HCT116 (cell line): ENCODE data around the gene TLL2. TPM values are rescaled to one million over a fixed set of nuclear protein-coding genes. Genes with fewer than 3 reads are reported as not detected.

Experiments
- ATAC-seq: fragments of 200-7000 bp; cut with Tn5 transposase; 2 replicates; pipeline ENCODE4 v1.9.1; 2020; ENCODE audit warnings: mild to moderate bottlenecking, moderate library complexity
- BruUV-seq: library from RNA; stranded (reverse); fragments of 400-500 nt; replicated peaks from 2 replicates; lab custom pipeline; 2021; lab: Mats Ljungman, UMichigan
- CTCF ChIA-PET: fragments of 300-600 bp; sonication (Branson Sonifier 250); formaldehyde crosslinking; loops from one replicate; lab custom pipeline; 2021; ENCODE audit warnings: antibody characterized with exemption; lab: Charles Lee
- POLR2A ChIA-PET: fragments of 300-600, 350-600 bp; sonication (Branson Sonifier 250); formaldehyde crosslinking; loops from one replicate; lab custom pipeline; 2021; ENCODE audit warnings: antibody characterized with exemption; lab: Charles Lee
- RAD21 ChIA-PET, 2 experiments: fragments of 300-600 bp; sonication (Branson Sonifier 250); formaldehyde crosslinking; loops; one replicate each; lab custom pipeline; 2023; ENCODE audit warnings: low total read pairs in 2 of 2; ENCODE audit not compliant: uncharacterized antibody in 2 of 2, unreplicated experiment in 2 of 2, low non-redundant PET in 1 of 2; lab: Charles Lee
- DNase-seq: peaks from one replicate; pipeline ENCODE4 v3.0.0-alpha.2; 2010; ENCODE audit warnings: low read depth, low spot score
- H2AFZ ChIP-seq: fragments of 200-600 bp; shearing (Covaris generic), sonication (generic); 2 replicates; pipeline ENCODE4 v1.6.1; 2017; ENCODE audit warnings: low read depth, mixed run types, mixed read lengths, antibody characterized with exemption, low read length; ENCODE audit not compliant: poor library complexity, severe bottlenecking
- H3K27ac ChIP-seq: 2 replicates; pipeline ENCODE4 v1.5.1; 2012; ENCODE audit warnings: low read depth, low read length
- H3K27me3 ChIP-seq: fragments of 200-600 bp; sonication (generic); 2 replicates; pipeline ENCODE4 v1.6.1; 2016; ENCODE audit warnings: mixed run types, low read length, mixed read lengths; ENCODE audit not compliant: insufficient read depth
- H3K36me3 ChIP-seq, 2 experiments: fragments of 200-500 bp in 1 of 2; fragments of 200-600 bp in 1 of 2; sonication (Bioruptor generic) in 1 of 2; sonication (generic) in 1 of 2; 2 replicates each; pipeline versions ENCODE4 v1.5.1 to v1.6.1; 2014 to 2016; ENCODE audit warnings: low read length in 2 of 2, inconsistent platforms in 1 of 2, mixed read lengths in 1 of 2, mixed run types in 1 of 2; ENCODE audit not compliant: insufficient read depth in 2 of 2, control insufficient read depth in 1 of 2
- H3K4me1 ChIP-seq, 2 experiments: fragments of 200-600 bp in 1 of 2; sonication (generic) in 1 of 2; 2 replicates each; pipeline versions ENCODE4 v1.5.1 to v1.6.1; 2012 to 2017; ENCODE audit warnings: low read length in 2 of 2, inconsistent platforms in 1 of 2, mild to moderate bottlenecking in 1 of 2, mixed read lengths in 1 of 2, mixed run types in 1 of 2, moderate library complexity in 1 of 2; ENCODE audit not compliant: insufficient read depth in 2 of 2, control insufficient read depth in 1 of 2
- H3K4me2 ChIP-seq: fragments of 200-600 bp; sonication (generic); 2 replicates; pipeline ENCODE4 v1.6.1; 2017; ENCODE audit warnings: mixed run types, low read length, mixed read lengths
- H3K4me3 ChIP-seq, 2 experiments: fragments of 200-600 bp in 1 of 2; sonication (generic) in 1 of 2; replicated peaks in 1 of 2; 2 replicates each; pipeline ENCODE4 v1.5.1; 2011 to 2016; ENCODE audit warnings: low read length in 2 of 2, control low read depth in 1 of 2, low read depth in 1 of 2, mild to moderate bottlenecking in 1 of 2, mixed read lengths in 1 of 2, mixed run types in 1 of 2
- H3K79me2 ChIP-seq: fragments of 200-600 bp; sonication (generic); 2 replicates; pipeline ENCODE4 v1.6.1; 2017; ENCODE audit warnings: mild to moderate bottlenecking, mixed run types, low read length, moderate library complexity, mixed read lengths; ENCODE audit not compliant: insufficient read depth
- H3K9ac ChIP-seq: fragments of 200-600 bp; sonication (generic); 2 replicates; pipeline ENCODE4 v1.6.1; 2016; ENCODE audit warnings: low read length, mixed read lengths
- H3K9me2 ChIP-seq: fragments of 200-600 bp; sonication (generic), shearing (Covaris generic); 2 replicates; pipeline ENCODE4 v1.6.1; 2017; ENCODE audit warnings: mixed run types, mild to moderate bottlenecking, moderate library complexity; ENCODE audit not compliant: insufficient read depth
- H3K9me3 ChIP-seq, 2 experiments: fragments of 200-500 bp in 1 of 2; fragments of 200-600 bp in 1 of 2; sonication (Bioruptor generic) in 1 of 2; sonication (generic) in 1 of 2; 2 replicates each; pipeline ENCODE4 v1.6.1; 2014 to 2017; ENCODE audit warnings: low read length in 2 of 2, mixed read lengths in 2 of 2, inconsistent platforms in 1 of 2, low read depth in 1 of 2, mild to moderate bottlenecking in 1 of 2, mixed run types in 1 of 2, moderate library complexity in 1 of 2; ENCODE audit not compliant: control insufficient read depth in 1 of 2, insufficient read depth in 1 of 2
- H4K20me1 ChIP-seq: fragments of 200-600 bp; sonication (generic), shearing (Covaris generic); 2 replicates; pipeline ENCODE4 v1.6.1; 2017; ENCODE audit warnings: mixed run types, mild to moderate bottlenecking, moderate library complexity; ENCODE audit not compliant: insufficient read depth
- CBX3 ChIP-seq: IDR thresholded peaks from 2 replicates; pipeline ENCODE4 v1.6.1; 2012; ENCODE audit warnings: low read depth
- CEBPB ChIP-seq: IDR thresholded peaks from 2 replicates; pipeline ENCODE4 v1.6.1; 2012; ENCODE audit warnings: low read depth
- EZH2 ChIP-seq: fragments of 200-600 bp; sonication (generic); IDR thresholded peaks from 2 replicates; pipeline ENCODE4 v1.6.1; 2017; ENCODE audit warnings: antibody characterized with exemption, mixed run types
- EZH2phosphoT487 ChIP-seq: fragments of 200-600 bp; IDR thresholded peaks from 2 replicates; pipeline ENCODE4 v1.6.1; 2018; ENCODE audit warnings: antibody characterized with exemption, borderline replicate concordance
- JUND ChIP-seq: IDR thresholded peaks from 2 replicates; pipeline ENCODE4 v1.6.1; 2012
- POLR2A ChIP-seq: IDR thresholded peaks from 2 replicates; pipeline ENCODE4 v1.7.0; 2011; ENCODE audit warnings: borderline replicate concordance; ENCODE audit not compliant: insufficient read depth, insufficient read length; ENCODE audit errors: extremely low read depth
- POLR2AphosphoS5 ChIP-seq: IDR thresholded peaks from 2 replicates; pipeline ENCODE4 v1.6.1; 2011; ENCODE audit warnings: mild to moderate bottlenecking, low read depth, low read length, moderate library complexity
- RAD21 ChIP-seq: IDR thresholded peaks from 2 replicates; pipeline ENCODE4 v1.6.1; 2012; ENCODE audit warnings: low read depth, mild to moderate bottlenecking
- SIN3A ChIP-seq: IDR thresholded peaks from 2 replicates; pipeline ENCODE4 v1.6.1; 2012; ENCODE audit warnings: low read depth
- SP1 ChIP-seq: IDR thresholded peaks from 2 replicates; pipeline ENCODE4 v1.6.1; 2012; ENCODE audit warnings: low read depth
- SRF ChIP-seq: IDR thresholded peaks from 2 replicates; pipeline ENCODE4 v1.6.1; 2012; ENCODE audit warnings: low read depth
- TCF7L2 ChIP-seq: IDR thresholded peaks from 2 replicates; pipeline ENCODE4 v1.7.0; 2011; ENCODE audit warnings: borderline replicate concordance, inconsistent platforms; ENCODE audit not compliant: insufficient read depth, insufficient read length; ENCODE audit errors: extremely low read depth
- YY1 ChIP-seq: IDR thresholded peaks from 2 replicates; pipeline ENCODE4 v1.6.1; 2011; ENCODE audit warnings: low read length, low read depth, moderate library complexity, mild to moderate bottlenecking; ENCODE audit not compliant: insufficient replicate concordance; ENCODE audit errors: extremely low read depth
- ZBTB33 ChIP-seq: IDR thresholded peaks from 2 replicates; pipeline ENCODE4 v1.6.1; 2011; ENCODE audit warnings: mild to moderate bottlenecking, low read length, moderate library complexity; ENCODE audit not compliant: insufficient replicate concordance; ENCODE audit errors: extremely low read depth
- ZFX ChIP-seq: fragments of 450-650 bp; IDR thresholded peaks from 2 replicates; pipeline ENCODE4 v1.6.1; 2017
- ZNF274 ChIP-seq: fragments of 200-500 bp; sonication (Bioruptor generic); IDR thresholded peaks from 2 replicates; pipeline ENCODE4 v1.6.1; 2014; ENCODE audit warnings: mild to moderate bottlenecking, low read depth, low read length, inconsistent platforms
- intact Hi-C: fragments of 100-400 bp; cut with micrococcal nuclease; formaldehyde crosslinking; loops from 2 replicates; pipeline ENCODE4 v1.10.0; 2022
- total RNA-seq: library from RNA; stranded (reverse); gene quantifications from one replicate; pipeline ENCODE4 v1.2.1, GENCODE V29; 2021; ENCODE audit not compliant: unreplicated experiment
- TF ChIP-seq, protein P1 (sequence below), 3 experiments: fragments of 200-600 bp in 1 of 3; sonication (generic) in 1 of 3; IDR thresholded peaks in 2 of 3; conservative IDR thresholded peaks in 1 of 3; 2 replicates each; pipeline ENCODE4 v1.5.1; 2012 to 2017; ENCODE audit warnings: low read depth in 2 of 3, low read length in 2 of 3, antibody characterized with exemption in 1 of 3, borderline replicate concordance in 1 of 3, control low read depth in 1 of 3, mild to moderate bottlenecking in 1 of 3, mixed read lengths in 1 of 3, mixed run types in 1 of 3, moderate library complexity in 1 of 3; ENCODE audit not compliant: insufficient read depth in 1 of 3
- TF ChIP-seq, protein P2 (sequence below): IDR thresholded peaks from 2 replicates; pipeline ENCODE4 v1.6.1; 2012

TLL2 gene
- total RNA-seq, 1 experiment from 2014 or later, result 1.3 TPM

DNA sequence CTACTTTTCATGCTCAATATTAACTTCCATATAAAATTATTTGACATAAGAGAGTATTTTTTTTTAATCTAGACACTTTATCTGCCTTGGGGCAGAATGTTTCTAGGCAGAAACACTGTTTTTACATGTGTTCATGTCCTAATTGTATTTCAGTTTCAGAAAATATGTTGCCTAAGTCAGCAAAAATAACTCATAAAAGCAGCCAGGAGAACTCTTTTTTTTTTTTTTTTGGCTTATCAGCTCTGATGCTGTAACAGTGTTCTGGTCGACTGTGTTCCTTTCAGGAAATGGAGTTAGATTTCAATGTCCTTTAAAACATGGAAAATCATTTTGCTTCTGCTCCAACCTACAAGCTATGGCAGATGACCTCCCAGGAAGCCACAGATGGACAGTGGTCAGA, 91.7 kb downstream of the TLL2 start:
- no peaks in the 10 kb centered on the region for H3K36me3 ChIP-seq
- CTCF ChIA-PET, result no interaction called here
- intact Hi-C loops, result no loop called here
- ATAC-seq, result no peak
- no peaks in the 10 kb centered on the region for H3K4me1 ChIP-seq
- no peaks in the 10 kb centered on the region for H3K79me2 ChIP-seq
- no peak overlapping the region for H3K9ac ChIP-seq
- H3K9me3 ChIP-seq, result no peaks in the 10 kb centered on the region
- POLR2A ChIA-PET, result no interaction called here
- H3K27ac ChIP-seq, result no peak overlapping the region
- H4K20me1 ChIP-seq, result no peaks in the 10 kb centered on the region
- no peak for DNase-seq
- no peak overlapping the region for H3K4me2 ChIP-seq
- RAD21 ChIA-PET, result no interaction called here
- H2AFZ ChIP-seq, result no peak overlapping the region
- TF ChIP-seq ZBTB33, result no peak
- no peak overlapping the region for H3K4me3 ChIP-seq
- H3K27me3 ChIP-seq, result peaks cover 19% of the 10 kb centered on the region
- no TSS peak for BruUV-seq
- no peaks in the 10 kb centered on the region for H3K9me2 ChIP-seq

DNA sequence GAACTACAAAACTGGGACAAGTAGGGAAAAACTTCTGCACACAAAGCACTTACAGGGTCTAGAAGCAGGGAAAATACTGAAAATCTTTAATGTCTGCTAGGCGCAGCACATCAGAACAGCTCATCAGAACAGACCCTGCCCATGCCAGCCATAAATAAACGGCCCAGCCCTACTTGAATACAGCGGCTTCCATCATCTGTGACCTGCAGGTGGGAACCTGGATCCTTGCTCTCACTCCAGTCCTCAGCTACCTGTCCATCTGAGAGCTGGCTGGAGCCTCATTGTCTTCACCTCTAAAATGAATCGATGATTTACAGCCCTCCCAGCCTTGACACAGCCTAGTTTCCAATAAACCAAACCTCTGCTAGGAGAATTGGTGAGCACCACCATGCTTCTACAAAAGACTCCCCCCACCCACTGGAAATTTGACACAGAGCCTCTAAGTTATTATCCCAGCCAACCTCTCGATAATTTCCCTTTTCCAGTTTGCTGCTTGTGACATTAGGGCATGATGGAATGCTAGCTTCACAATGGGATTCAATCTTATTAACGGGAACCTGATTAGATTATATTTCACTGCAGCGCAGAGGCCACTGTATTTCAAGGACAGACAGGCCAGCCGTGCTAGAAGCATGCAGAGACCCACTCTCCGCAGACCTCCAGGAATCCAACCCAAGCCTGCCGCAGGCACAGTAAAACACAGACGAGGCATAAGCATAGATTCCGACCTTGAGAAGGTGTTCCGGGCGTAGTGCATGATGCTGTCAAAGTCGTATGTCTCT, 93.3 kb downstream of the TLL2 start:
- BruUV-seq, result no TSS peak

More for the DNA sequence above, 93.3 kb downstream of the TLL2 start:
- POLR2A ChIA-PET, result no interaction called here
- no peak overlapping the region for H3K4me2 ChIP-seq
- intact Hi-C loops, result no loop called here
- RAD21 ChIA-PET, result no interaction called here
- CTCF ChIA-PET, result no interaction called here
- TF ChIP-seq, protein P1, sequence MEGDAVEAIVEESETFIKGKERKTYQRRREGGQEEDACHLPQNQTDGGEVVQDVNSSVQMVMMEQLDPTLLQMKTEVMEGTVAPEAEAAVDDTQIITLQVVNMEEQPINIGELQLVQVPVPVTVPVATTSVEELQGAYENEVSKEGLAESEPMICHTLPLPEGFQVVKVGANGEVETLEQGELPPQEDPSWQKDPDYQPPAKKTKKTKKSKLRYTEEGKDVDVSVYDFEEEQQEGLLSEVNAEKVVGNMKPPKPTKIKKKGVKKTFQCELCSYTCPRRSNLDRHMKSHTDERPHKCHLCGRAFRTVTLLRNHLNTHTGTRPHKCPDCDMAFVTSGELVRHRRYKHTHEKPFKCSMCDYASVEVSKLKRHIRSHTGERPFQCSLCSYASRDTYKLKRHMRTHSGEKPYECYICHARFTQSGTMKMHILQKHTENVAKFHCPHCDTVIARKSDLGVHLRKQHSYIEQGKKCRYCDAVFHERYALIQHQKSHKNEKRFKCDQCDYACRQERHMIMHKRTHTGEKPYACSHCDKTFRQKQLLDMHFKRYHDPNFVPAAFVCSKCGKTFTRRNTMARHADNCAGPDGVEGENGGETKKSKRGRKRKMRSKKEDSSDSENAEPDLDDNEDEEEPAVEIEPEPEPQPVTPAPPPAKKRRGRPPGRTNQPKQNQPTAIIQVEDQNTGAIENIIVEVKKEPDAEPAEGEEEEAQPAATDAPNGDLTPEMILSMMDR (IDR thresholded peaks at IDR 0.05 in 2 of 3, conservative IDR thresholded peaks at IDR 0.05 in 1 of 3; ENCODE audit: borderline replicate concordance in 1 of 3, insufficient read depth in 1 of 3, low read depth in 2 of 3, low read length in 2 of 3), result no peak
- no peak for TF ChIP-seq EZH2phosphoT487
- no peak for TF ChIP-seq SIN3A
- no peak for TF ChIP-seq EZH2
- TF ChIP-seq POLR2A, result no peak
- no peak for TF ChIP-seq JUND
- TF ChIP-seq ZNF274, result no peak
- TF ChIP-seq POLR2AphosphoS5, result no peak
- TF ChIP-seq CEBPB, result no peak
- TF ChIP-seq TCF7L2, result no peak
- TF ChIP-seq, protein P2, sequence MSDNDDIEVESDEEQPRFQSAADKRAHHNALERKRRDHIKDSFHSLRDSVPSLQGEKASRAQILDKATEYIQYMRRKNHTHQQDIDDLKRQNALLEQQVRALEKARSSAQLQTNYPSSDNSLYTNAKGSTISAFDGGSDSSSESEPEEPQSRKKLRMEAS, result no peak
- no peak for TF ChIP-seq SRF
- TF ChIP-seq ZFX, result no peak
- TF ChIP-seq RAD21, result no peak
- no peak for TF ChIP-seq SP1
- no peak for TF ChIP-seq YY1
- TF ChIP-seq CBX3, result no peak
- no peak overlapping the region for H3K4me3 ChIP-seq
- no peak overlapping the region for H2AFZ ChIP-seq
- H4K20me1 ChIP-seq, result no peaks in the 10 kb centered on the region
- no peaks in the 10 kb centered on the region for H3K9me3 ChIP-seq
- H3K9ac ChIP-seq, result no peak overlapping the region
- no peaks in the 10 kb centered on the region for H3K4me1 ChIP-seq
- H3K27me3 ChIP-seq, result peaks cover 9% of the 10 kb centered on the region; the same call in 1 of the 2 replicates
- no peak overlapping the region for H3K27ac ChIP-seq
- ATAC-seq (no peak), DNase-seq (no peak)
- H3K79me2 ChIP-seq, result no peaks in the 10 kb centered on the region
- no peaks in the 10 kb centered on the region for H3K9me2 ChIP-seq
- no peaks in the 10 kb centered on the region for H3K36me3 ChIP-seq
